GM21576 (cell line): ENCODE results near the gene FBXO48.

Experiments
- ATAC-seq: cut with Tn5 transposase; IDR thresholded peaks from one replicate; pipeline ENCODE4 v1.9.1; 2021; ENCODE audit warnings: mild to moderate bottlenecking, moderate library complexity; ENCODE audit not compliant: unreplicated experiment

FBXO48 gene

GRCh38 chr2:68414876-68415275, 52.2 kb downstream of the FBXO48 start:
- no peak for ATAC-seq

GRCh38 chr2:68414452-68414851, 52.6 kb downstream of the FBXO48 start:
- no peak for ATAC-seq

GRCh38 chr2:68413466-68413865, 53.6 kb downstream of the FBXO48 start:
- no peak for ATAC-seq

- ATAC-seq = peak; percentile 44
These were observed 54.8 kb downstream of the FBXO48 start for GRCh38 chr2:68412127-68412819.

- ATAC-seq = peak; percentile 93
These were observed 55.5 kb downstream of the FBXO48 start for GRCh38 chr2:68411397-68412126.
